ENCODE results near the gene GALNT13.

GRCh38 chr2:154238252-154238651 lies 366.5 kb downstream of the GALNT13 start:
- TF ChIP-seq EZH2 (IDR thresholded peaks at IDR 0.05; ENCODE audit: borderline replicate concordance, control insufficient read depth, low read depth, low read length): no peak
- TF ChIP-seq, protein P1, sequence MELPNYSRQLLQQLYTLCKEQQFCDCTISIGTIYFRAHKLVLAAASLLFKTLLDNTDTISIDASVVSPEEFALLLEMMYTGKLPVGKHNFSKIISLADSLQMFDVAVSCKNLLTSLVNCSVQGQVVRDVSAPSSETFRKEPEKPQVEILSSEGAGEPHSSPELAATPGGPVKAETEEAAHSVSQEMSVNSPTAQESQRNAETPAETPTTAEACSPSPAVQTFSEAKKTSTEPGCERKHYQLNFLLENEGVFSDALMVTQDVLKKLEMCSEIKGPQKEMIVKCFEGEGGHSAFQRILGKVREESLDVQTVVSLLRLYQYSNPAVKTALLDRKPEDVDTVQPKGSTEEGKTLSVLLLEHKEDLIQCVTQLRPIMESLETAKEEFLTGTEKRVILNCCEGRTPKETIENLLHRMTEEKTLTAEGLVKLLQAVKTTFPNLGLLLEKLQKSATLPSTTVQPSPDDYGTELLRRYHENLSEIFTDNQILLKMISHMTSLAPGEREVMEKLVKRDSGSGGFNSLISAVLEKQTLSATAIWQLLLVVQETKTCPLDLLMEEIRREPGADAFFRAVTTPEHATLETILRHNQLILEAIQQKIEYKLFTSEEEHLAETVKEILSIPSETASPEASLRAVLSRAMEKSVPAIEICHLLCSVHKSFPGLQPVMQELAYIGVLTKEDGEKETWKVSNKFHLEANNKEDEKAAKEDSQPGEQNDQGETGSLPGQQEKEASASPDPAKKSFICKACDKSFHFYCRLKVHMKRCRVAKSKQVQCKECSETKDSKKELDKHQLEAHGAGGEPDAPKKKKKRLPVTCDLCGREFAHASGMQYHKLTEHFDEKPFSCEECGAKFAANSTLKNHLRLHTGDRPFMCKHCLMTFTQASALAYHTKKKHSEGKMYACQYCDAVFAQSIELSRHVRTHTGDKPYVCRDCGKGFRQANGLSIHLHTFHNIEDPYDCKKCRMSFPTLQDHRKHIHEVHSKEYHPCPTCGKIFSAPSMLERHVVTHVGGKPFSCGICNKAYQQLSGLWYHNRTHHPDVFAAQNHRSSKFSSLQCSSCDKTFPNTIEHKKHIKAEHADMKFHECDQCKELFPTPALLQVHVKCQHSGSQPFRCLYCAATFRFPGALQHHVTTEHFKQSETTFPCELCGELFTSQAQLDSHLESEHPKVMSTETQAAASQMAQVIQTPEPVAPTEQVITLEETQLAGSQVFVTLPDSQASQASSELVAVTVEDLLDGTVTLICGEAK (IDR thresholded peaks at IDR 0.05; ENCODE audit: borderline replicate concordance): no peak
- TF ChIP-seq TAF1 (IDR thresholded peaks at IDR 0.05; ENCODE audit: borderline replicate concordance, low read depth, low read length): no peak
- TF ChIP-seq SUPT20H (IDR thresholded peaks at IDR 0.05; ENCODE audit: borderline replicate concordance, control insufficient read depth, low read depth, low read length): no peak
- TF ChIP-seq, protein P2, sequence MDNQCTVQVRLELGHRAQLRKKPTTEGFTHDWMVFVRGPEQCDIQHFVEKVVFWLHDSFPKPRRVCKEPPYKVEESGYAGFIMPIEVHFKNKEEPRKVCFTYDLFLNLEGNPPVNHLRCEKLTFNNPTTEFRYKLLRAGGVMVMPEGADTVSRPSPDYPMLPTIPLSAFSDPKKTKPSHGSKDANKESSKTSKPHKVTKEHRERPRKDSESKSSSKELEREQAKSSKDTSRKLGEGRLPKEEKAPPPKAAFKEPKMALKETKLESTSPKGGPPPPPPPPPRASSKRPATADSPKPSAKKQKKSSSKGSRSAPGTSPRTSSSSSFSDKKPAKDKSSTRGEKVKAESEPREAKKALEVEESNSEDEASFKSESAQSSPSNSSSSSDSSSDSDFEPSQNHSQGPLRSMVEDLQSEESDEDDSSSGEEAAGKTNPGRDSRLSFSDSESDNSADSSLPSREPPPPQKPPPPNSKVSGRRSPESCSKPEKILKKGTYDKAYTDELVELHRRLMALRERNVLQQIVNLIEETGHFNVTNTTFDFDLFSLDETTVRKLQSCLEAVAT (IDR thresholded peaks at IDR 0.05): no peak
- TF ChIP-seq CTCF (IDR thresholded peaks at IDR 0.05 in 2 of 3, conservative IDR thresholded peaks at IDR 0.05 in 1 of 3; ENCODE audit: control insufficient read depth in 2 of 3, extremely low read depth in 1 of 3, insufficient read depth in 1 of 3, low read depth in 3 of 3, low read length in 3 of 3): no peak
- TF ChIP-seq SIN3A (IDR thresholded peaks at IDR 0.05; ENCODE audit: low read depth, low read length): no peak

Data from GM12878 (cell line).